ENCODE measurements around the gene KRT86.
"Not testable (repeated sequence)": the region's sequence is repeated elsewhere in the genome, so short reads cannot be mapped to it uniquely, and the experiment has no call there.

The KRT86 gene

DNA sequence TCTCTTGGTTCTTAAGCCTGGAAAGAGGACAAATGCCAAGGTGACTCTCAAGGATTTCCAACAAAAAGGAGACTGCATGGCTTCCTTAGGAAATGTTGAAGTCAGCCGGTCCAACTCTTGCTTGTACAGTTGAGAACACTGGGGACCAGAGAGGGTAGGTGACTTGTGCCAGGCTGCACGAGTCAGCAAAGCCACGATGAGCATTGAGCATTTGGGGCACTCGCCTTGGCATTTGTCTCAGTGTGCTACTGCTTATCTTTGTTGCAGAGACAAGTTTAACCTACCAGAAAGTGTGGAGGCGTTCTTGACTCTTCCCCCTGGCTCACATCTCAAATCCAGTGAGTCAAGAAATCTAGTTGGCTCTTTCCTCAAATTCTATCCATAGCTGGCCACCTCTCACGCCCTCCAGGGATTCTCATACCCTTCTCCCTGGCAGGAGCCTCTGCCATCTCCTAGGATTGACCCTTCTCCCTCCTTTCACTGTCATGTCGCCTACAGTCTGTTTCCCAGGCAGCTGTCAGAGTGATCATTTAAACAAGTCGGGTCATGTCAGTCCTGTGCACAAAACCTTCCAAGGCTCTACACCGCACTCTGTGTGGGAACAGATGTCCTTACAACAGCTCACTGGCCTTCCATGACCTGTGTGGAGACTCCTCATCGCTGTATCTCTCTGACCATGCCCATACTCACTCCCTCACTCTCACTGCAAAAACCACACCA, 64.0 kb downstream of the KRT86 start:
- no peak for DNase-seq (ENCODE audit: low spot score)

- no peak for DNase-seq (ENCODE audit: low spot score)
These were observed 66.7 kb downstream of the KRT86 start for GRCh38 chr12:52341066-52341580.

- no peak for DNase-seq (ENCODE audit: low spot score)
These were observed 68.5 kb downstream of the KRT86 start for GRCh38 chr12:52342781-52343490.

DNA sequence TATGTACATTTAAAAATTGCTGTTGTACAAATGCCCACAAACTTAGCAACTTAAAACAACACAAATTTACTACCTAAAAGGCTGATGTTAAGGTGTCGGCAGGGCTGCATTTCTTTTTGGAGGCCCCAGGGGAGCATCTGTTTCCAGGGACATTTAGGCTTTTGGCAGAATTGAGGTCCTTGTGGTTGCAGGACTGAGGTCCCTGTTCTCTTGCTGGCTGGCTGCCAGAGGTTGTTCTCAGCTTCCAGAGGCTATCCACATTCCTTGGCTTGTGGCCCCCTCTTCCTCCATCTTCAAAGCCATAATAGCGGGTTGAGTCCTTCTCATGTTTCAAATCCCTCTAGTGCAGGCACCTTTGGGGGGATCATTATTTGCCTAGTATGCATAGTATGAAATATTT, 69.1 kb downstream of the KRT86 start:
- DNase-seq (ENCODE audit: low spot score), result no peak

DNA sequence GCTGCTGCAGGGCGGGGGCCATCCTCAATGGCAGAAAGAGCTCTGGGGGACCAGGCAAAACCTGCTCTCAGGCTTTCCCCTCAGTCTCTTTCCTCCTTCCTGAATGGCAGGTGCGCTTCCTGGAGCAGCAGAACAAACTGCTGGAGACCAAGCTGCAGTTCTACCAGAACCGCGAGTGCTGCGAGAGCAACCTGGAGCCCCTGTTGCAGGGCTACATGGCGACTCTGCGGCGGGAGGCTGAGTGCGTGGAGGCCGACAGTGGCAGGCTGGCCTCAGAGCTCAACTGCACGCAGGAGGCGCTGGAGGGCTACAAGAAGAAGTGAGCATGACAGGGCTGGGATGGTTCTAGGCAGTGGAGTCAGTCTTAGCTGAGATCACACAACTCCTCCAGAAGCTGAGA, 69.7 kb downstream of the KRT86 start:
- no peak for DNase-seq (ENCODE audit: low spot score)

- not testable (repeated sequence) for DNase-seq (ENCODE audit: low spot score)
These were observed 70.6 kb downstream of the KRT86 start for GRCh38 chr12:52345041-52345440.

DNA sequence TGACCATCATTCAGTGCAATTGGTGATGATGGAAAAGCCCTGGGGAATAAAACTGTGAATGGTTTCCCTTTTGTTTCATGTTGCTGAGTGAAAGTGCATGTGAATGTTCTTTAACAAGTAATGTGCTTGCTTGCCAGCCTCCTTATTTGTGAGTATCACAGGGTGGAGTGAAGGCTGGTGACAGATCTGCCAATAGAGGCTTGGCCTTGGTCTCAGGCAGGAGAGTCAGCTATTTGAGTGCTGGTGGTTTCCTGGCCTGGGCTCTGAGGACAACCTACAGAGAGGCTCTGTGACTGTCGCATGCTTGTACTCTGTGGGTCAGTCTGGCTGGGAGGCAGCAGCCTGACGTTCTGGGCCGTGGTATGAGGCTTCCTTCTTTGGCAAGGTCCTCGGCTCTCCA, 72.1 kb downstream of the KRT86 start:
- no peak for DNase-seq (ENCODE audit: low spot score)

DNA sequence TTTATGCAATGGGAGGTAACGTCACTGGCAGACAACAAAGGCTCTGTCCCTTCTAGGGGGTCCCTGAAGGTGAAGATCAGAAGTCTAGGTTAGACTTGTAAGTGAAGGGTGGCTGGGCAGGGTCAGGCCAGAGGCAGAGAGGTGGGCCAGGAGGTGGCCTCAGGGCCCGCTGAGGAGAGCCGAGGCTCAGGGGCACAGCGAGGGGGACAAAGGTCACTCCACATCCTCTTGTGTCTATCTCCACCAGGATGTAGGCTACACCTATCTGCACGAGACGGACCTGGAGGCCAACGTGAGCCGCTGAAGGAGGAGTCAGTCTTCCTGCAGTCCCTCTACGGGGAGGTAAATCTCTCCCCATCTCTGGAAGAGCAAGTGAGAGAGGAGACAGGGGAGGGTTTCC, 72.6 kb downstream of the KRT86 start:
- no peak for DNase-seq (ENCODE audit: low spot score)

GRCh38 chr12:52347551-52348510, 73.4 kb downstream of the KRT86 start:
- DNase-seq (ENCODE audit: low spot score), result no peak

DNA sequence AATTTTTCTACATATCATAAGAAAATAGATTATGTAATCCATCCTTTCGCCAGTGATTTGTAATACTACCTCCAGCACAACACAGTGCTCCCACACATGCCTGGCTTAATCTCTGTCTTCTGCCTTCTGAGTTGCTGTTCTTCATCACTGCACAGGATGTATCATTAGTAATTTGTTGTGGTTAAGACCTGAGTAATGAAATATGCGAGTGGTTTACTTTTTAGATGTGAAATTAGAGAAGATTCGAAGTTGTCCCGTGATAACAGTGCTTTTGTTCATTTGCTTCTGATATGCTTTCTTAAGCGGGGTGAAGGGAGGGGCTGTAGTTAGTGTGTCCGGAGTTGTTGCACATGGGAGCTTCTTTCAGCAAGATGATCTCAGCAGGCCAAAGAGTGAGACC, 74.8 kb downstream of the KRT86 start:
- no peak for DNase-seq (ENCODE audit: low spot score)

DNA sequence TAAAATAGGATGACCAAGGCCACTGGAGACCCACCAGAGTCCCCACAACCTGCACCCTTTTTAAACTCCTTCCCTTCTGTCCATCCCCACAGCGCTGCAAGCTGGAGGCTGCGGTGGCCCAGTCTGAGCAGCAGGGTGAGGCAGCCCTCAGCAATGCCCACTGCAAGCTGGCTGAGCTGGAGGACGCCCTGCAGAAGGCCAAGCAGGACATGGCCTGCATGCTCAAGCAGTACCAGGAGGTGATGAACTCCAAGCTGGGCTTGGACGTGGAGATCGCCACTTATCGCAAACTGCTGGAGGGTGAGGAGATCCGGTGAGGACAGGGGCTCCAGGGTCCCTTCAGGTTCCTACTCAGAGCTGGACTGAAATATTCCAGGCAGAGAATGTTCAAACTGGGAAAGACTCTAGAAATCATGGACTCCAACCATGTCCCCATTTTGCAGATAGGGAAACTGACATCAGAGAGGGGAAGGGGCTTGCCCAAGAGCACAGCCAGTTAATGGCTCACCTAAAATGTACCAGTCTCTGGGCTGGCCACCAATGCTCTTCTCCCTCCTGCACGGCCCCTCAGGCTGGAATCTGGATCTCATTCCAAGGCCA, 75.7 kb downstream of the KRT86 start:
- DNase-seq (ENCODE audit: low spot score), result no peak

GRCh38 chr12:52350786-52351185, 76.3 kb downstream of the KRT86 start:
- DNase-seq (ENCODE audit: low spot score), result no peak

- DNase-seq (ENCODE audit: low spot score), result no peak
These were observed 77.0 kb downstream of the KRT86 start for GRCh38 chr12:52351196-52352059.

DNA sequence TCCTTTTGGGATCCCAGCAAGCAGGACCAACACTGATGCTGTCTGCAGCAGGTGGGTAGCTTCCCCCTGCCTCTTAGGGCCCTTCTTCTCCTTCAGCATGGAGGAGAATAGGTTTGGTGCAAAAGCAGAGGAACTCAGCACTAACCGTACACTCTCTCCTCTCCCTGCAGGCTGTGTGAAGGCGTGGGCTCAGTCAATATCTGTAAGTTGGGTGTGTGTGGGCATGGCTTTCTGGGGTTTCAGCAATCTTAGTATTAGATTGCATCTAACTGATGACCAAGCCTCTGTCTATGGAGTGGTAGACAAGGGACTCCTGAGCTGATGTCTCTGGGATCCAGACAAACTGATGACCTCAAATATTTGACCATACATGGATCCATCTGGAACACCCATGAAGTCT, 78.5 kb downstream of the KRT86 start:
- no peak for DNase-seq (ENCODE audit: low spot score)

DNA sequence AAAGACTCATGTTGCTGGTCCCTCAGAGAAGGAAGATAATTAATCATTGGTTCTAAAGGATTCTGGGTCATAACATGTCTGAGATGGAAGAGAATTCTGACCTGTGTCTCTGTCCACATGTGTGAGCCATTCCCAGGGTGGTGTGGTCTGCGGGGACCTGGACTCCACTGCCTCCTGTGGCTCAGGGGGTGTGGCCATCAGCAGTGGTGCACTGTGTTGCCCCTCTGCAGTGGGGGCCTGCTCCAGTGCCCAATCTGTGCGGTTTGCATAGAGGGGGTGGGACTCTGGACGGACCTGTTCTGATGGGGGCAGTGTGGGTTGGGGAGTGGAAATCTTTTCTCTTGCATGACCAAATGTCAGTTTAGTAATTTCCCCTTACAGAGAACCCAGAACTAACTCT, 79.3 kb downstream of the KRT86 start:
- no peak for DNase-seq (ENCODE audit: low spot score)

DNA sequence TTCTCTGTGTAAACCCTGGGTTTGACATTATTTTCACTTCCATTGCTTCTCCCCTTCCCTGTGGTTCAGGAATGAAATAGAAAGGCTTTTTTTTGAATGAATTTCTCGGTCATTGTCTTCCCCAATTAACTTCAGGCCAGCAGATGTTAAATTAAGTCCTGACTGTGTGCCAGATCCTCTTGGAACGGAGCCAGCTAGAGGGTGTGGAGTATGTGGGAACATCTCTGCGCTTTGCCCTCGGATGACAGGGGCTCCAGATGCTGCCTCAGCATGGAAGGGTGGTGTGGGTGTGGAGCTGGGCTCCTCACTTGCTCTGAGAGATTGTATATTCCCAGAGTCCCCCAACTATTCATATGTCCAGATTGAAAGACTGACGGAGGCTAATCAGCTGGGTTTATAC, 79.8 kb downstream of the KRT86 start:
- no peak for DNase-seq (ENCODE audit: low spot score)

DNA sequence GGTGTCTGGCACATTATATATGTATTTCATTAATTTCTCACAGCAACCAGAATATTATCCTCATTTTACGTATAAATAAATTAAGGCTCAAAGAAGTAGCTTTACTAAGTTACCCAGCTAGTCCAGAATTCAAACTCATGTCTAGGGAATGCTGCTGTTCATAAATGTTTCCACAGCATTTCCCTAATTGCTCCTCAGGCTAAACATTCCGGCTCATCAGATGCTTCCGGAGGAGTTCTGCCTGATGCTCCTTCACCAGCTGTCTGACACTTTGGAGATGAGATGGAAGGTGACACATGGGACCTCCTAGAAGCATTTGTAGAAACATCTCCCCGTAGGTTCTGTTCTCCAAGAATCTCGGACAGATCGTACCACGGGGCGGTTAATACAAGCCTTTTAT, 80.7 kb downstream of the KRT86 start:
- no peak for DNase-seq (ENCODE audit: low spot score)

- no peak for DNase-seq (ENCODE audit: low spot score)
These were observed 81.8 kb downstream of the KRT86 start for GRCh38 chr12:52356031-52356761.

GRCh38 chr12:52356762-52357580, 82.5 kb downstream of the KRT86 start:
- no peak for DNase-seq (ENCODE audit: low spot score)

Data from RKO (cell line).